GM19328 (cell line): Measurements from ENCODE around the gene GTSE1.

Source experiments
- ATAC-seq: cut with Tn5 transposase; IDR thresholded peaks from one replicate; pipeline ENCODE4 v1.9.1; 2021; ENCODE audit warnings: mild to moderate bottlenecking, moderate library complexity; ENCODE audit not compliant: unreplicated experiment

GTSE1 gene

GRCh38 chr22:46363611-46364321 is 67.1 kb downstream of the GTSE1 start:
- ATAC-seq, result no peak

GRCh38 chr22:46364341-46365165 is 67.9 kb downstream of the GTSE1 start:
- ATAC-seq, result no peak

DNA sequence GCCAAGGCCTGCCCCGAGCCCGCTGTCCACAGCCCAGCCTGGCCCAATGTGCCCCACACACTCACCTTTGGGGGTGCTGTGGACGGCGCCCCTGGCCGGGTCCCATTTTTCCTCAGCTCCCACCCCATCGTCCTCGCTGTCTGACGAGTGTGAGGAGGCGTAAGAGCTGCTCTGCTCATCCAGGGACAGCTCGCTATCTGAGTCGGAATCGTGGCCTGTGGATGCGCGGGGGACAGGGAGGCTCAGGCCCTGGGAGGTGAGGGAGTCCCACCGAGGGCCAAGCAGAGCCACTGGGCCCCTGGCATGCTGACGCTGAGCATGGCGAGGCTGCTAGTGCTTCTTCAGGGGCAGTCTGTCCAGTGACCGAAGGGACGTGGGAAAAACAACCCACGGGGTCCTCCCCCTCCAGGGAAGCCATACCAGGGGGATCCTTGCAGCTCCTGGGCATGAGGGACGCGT is 68.5 kb downstream of the GTSE1 start:
- no peak for ATAC-seq

GRCh38 chr22:46366327-46366731 is 69.7 kb downstream of the GTSE1 start:
- no peak for ATAC-seq

GRCh38 chr22:46366801-46367706 is 70.4 kb downstream of the GTSE1 start:
- ATAC-seq, result no peak

DNA sequence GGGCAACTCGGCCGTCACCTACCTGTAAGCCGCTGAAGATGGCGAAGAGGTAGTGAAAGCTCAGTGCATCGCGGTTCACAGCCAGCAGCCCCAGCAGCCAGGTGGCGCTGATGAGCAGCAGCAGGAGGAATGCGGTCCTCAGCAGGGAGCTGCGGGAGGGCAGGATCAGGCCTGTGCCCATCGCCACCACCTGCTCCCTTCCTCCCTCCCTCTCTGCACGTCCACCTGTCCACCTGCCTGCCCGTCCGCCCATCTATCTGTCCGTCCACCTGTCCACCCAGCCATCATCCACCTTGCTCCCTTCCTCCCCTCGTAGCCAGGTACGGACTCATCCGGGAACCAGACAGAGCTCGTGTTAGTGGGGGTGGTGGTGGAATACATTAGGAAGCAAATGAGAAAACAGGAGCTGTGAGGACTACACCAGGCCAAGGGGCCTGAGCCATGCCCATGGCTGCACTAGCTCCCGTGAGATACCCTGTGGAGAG is 71.1 kb downstream of the GTSE1 start:
- no peak for ATAC-seq

DNA sequence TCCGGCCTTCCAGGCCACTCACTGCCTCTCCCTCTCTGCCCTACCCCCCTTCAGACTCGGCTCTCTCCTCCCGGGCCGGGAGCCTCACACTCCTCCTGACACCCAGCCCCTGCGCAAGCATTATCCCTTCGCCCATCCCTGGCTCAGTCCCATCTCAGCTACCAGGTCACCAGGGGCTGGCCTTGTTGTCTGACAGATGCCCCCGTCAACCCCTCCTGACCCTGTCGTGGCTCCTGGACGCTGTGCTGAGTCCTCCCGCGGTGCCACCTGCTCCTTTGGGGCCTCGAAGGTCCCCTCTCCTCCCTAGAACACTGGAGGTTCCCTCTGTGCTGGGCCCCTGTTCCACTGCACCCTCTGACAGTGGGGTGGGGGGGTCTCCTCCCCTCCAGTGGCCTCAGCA is 71.8 kb downstream of the GTSE1 start:
- no peak for ATAC-seq

DNA sequence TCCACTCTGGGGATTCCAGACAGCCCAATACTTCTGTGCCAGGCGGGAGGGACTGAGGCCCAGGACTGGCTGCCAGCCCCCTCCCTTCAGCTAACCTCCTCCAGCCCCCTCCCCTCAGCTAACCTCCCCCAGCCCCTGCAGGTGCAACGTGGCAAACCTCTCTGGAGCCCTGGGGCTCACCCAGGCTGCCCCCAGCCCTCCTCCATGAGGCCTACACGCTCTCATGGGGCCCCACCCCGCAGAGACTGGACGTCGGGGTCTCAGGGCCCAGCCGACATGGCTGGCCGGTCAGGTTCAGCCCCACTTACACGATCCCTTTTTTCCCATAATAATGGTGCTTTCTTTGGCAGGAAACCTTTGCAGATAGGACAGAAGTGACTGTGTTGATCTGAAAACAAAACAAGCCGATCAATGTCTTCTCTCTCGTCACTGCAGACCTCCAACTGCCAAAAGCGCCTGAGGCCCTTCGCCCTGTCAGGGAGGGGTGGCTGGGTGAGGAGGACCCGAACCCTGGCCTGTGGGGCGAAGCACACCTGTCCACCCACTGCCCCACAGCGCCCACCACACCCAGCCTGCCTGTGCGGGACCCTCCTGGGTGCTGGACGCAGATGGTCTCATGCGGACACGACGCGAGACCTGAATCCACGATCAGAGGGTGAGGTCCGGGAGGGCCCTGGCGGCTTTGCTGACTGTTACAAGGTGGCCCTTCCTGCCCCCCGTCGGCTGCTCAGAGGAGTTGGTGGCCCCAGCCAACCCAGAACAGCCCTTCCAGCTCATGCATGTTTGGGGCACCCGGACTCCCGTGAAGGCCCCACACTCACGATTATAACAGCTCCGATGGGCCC is 72.4 kb downstream of the GTSE1 start:
- ATAC-seq, result no peak

DNA sequence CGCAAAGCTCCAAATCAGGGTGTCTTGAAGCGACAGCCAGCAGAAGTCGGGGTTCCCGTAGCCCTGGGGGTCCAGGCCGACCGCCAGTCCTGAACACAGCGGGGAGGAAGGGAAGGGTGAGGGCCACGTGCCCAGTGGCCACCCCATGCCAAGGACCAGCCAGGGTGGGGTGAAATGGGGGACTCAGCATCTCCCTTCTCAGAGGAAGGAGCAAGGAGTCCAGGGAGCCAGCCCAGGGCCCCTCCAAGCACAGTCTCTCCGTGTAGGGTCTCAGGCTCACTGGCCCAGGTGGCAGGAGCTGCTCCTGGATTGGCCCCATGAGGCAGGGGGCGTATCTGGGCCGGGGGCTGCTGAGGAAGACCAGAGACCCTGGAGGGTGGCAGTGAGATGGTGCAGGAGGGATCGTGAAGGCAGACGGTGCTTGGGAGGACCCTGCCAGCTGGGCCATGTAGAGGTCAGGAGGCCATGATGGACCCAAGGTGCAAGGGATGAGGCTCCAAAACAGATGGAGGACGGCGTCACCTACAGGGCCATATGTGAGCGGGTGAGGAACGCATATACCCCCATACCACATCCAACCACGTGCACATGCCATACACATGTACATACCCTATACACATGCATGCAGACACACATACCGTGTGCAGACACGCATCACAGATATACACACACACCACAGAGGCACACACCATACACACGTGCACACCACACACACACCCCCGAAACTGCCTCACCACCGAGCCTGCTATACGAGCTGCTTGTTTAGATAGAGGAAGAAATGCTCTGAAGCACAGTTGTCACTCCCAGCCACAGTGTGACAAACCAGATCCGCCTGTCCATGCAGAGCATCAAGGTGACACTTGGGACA is 73.3 kb downstream of the GTSE1 start:
- no peak for ATAC-seq

DNA sequence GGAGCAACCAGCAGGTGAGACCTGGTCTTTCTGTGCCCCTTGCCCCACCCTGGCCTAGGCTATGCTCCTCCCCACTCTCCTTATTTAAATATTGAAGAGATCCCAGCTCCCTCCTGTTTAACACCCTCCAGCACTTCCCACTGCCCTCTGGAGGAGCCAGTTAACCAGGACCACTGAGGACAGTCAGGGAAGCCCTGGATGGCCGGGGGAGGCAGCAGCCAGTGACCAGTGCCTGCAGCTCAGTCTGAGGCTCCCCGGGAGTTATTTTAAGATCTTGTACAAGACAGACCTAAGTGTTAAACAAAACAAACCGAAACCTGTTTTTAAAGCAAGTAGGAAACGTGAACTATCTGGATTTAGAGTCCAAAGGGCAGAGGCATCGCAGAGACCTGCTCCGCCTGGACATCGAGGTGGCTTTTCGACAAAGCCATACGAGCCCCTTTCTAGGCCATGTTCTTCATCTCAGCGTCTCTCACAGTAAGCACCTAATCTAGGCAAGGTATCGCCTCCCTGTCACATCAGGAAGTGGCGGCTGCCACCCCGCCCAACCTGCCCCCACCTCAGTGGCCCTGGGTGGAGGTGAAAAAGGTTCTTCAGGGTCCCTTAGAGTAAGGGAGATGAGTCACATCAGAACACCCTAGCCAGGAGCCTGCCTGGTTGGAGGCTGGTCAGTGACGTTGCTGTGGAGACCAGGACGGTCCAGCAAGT is 74.1 kb downstream of the GTSE1 start:
- no peak for ATAC-seq

DNA sequence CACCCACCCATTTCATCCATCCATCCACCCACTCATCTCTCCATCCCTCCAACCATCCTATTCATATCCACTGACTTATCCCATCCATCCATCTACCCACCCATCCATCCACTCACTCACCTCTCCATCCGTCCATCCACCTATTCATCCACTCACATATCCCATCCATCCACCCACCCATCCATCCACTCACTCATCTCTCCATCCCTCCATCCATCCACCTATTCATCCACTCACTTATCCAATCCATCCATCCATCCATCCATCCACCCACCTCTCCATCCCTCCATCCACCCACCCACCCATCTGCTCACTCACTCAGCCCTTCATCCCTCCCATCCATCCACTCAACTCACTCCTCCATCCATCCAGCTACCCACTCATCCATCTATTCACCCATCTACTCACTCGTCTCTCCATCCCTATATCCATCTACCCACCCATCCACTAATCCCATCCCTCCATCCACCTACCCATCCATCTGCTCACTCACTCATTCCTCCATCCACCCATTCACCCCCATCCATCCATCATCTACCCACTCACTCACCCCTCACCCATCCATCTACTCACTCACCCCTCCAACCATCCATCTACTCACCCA is 75.1 kb downstream of the GTSE1 start:
- no peak for ATAC-seq

DNA sequence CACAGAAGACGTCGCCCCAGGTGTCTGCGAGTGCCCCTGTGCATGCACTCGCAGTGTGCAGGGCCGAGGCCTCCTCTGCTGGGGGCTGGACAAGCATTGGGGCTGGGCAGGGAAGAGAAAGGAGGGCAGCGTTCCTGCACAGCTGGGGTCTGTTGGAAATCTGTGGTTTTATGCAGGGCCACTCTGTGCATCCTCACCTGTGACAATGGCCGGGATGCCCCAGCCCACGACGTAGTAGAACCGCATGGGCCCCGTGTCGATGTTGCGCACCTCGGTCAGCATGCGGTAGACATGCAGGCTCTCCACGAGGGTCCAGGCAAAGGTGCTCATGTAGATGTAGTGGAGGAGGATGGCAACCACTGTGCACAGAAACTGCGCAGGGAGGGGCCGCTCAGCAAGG is 76.0 kb downstream of the GTSE1 start:
- no peak for ATAC-seq

DNA sequence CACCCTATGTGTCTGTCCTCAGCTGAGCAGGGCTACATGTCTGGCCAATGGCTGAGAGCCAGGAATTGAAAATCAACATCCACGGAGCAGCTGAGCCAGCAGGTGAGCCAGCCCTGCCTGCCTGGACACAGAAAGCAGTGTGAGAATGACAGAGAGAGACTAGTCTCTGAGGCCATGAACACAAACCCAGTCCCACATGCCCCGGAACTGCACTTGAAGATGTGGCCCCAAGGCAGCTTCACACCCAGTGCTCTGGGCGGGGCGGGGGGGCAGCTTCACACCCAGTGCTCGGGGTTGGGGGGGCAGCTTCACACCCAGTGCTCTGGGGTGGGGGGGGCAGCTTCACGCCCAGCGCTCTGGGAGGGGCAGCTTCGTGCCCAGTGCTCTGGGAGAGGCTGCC is 76.5 kb downstream of the GTSE1 start:
- ATAC-seq, result no peak

DNA sequence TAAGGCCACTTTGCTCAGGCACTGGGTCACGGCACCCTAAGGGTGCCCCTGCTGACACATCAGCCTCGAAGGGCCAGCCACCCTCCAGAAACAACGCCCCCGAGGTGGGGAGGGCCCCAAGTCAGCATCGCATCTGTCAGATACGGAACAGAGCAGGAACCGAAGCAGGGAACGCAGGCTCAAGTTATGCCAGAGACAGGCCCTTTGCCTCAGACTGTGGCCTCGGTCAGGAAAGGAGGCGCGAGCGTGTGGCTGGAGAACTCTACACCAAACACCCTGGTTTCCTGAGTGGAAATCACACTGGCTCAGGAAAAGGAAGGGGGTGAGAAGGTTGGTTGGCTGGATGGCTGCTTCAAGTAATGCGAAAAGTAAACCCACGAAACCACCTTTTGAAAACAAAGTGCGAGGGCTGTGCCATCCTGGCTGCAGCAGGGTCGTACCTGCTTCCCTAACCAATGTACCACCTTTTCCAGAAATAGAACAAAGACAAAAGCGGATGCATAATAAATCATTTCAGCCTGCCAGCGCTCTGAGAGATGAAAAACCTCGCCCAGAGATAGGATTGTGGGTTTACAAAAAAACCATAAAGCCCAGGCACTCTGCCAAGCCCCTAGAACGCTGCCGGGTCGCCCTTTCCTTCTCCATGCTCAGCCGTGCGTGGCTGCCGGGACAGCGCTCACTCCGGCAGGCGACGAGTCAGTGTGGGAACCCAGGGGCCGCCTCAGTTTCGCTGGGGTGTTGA is 77.4 kb downstream of the GTSE1 start:
- no peak for ATAC-seq

GRCh38 chr22:46374663-46375474 is 78.2 kb downstream of the GTSE1 start:
- ATAC-seq, result no peak

DNA sequence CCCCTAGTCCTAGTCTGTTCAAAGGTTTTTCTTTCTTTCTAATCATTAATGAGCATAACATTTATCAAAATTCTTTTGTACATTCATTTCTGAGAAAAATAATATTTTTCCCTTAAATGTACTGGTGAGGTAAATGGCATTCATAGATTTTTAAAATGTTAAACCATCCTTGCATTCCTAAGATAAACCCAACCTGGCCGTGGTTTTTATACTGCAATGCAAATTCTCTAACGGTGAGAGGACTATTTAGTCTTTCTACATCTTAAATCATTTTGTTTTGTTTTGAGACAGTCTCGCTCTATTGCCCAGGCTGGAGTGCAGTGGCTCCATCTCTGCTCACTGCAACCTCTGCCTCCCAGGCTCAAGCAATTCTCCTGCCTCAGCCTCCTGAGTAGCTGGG is 79.4 kb downstream of the GTSE1 start:
- ATAC-seq, result no peak
